ENCODE measurements around the gene RNF20.

RNF20 gene

GRCh38 chr9:101533334-101534204 lies at the start of gene RNF20:
TSS of gene RNF20 (plus strand) at chr9:101533853. CDS start at chr9:101535424, 1,571 bp downstream.
- no peak for TF ChIP-seq CTCF (IDR thresholded peaks at IDR 0.05; ENCODE audit: borderline replicate concordance, control extremely low read depth, extremely low read depth, insufficient read depth, missing control alignments)
- peak; percentile 93 for DNase-seq (ENCODE audit: low spot score)
- in situ Hi-C loops (cut with MboI; ENCODE audit: low sequenced_read_pairs, unreplicated experiment) = no loop called here

GRCh38 chr9:101484046-101484445 lies 49.6 kb upstream of the RNF20 start:
- in situ Hi-C loops (cut with MboI; ENCODE audit: low sequenced_read_pairs, unreplicated experiment) = no loop called here
- no peak for TF ChIP-seq CTCF (IDR thresholded peaks at IDR 0.05; ENCODE audit: borderline replicate concordance, control extremely low read depth, extremely low read depth, insufficient read depth, missing control alignments)
- DNase-seq (ENCODE audit: low spot score) = no peak

- no peak for DNase-seq (ENCODE audit: low spot score)
- TF ChIP-seq CTCF (IDR thresholded peaks at IDR 0.05; ENCODE audit: borderline replicate concordance, control extremely low read depth, extremely low read depth, insufficient read depth, missing control alignments) = no peak
- in situ Hi-C loops (cut with MboI; ENCODE audit: low sequenced_read_pairs, unreplicated experiment) = no loop called here
Observed at GRCh38 chr9:101485924-101486692, 47.5 kb upstream of the RNF20 start.

- DNase-seq (ENCODE audit: low spot score) = no peak
- TF ChIP-seq CTCF (IDR thresholded peaks at IDR 0.05; ENCODE audit: borderline replicate concordance, control extremely low read depth, extremely low read depth, insufficient read depth, missing control alignments) = no peak
- in situ Hi-C loops (cut with MboI; ENCODE audit: low sequenced_read_pairs, unreplicated experiment) = no loop called here
Observed at GRCh38 chr9:101486693-101487442, 46.8 kb upstream of the RNF20 start.

- no peak for TF ChIP-seq CTCF (IDR thresholded peaks at IDR 0.05; ENCODE audit: borderline replicate concordance, control extremely low read depth, extremely low read depth, insufficient read depth, missing control alignments)
- DNase-seq (ENCODE audit: low spot score) = no peak
Observed at GRCh38 chr9:101487443-101487840, 46.2 kb upstream of the RNF20 start.

GRCh38 chr9:101495810-101496209 lies 37.8 kb upstream of the RNF20 start:
- no peak for TF ChIP-seq CTCF (IDR thresholded peaks at IDR 0.05; ENCODE audit: borderline replicate concordance, control extremely low read depth, extremely low read depth, insufficient read depth, missing control alignments)
- in situ Hi-C loops (cut with MboI; ENCODE audit: low sequenced_read_pairs, unreplicated experiment) = no loop called here
- no peak for DNase-seq (ENCODE audit: low spot score)

More at GRCh38 chr9:101487443-101487840, 46.2 kb upstream of the RNF20 start:
- in situ Hi-C loops (cut with MboI; ENCODE audit: low sequenced_read_pairs, unreplicated experiment) = no loop called here
